Common myeloid progenitor, CD34-positive (primary cell): Measurements from ENCODE around the gene SHFL.

Experiments
- CTCF ChIA-PET: fragments of 350-600 bp; sonication (Branson Sonifier 250); formaldehyde crosslinking; loops from one replicate; lab custom pipeline; 2021; ENCODE audit warnings: antibody characterized with exemption; lab: Charles Lee
- POLR2A ChIA-PET: fragments of 350-600 bp; sonication (Branson Sonifier 250); formaldehyde crosslinking; loops from one replicate; lab custom pipeline; 2021; ENCODE audit warnings: antibody characterized with exemption; lab: Charles Lee
- DNase-seq, 3 donors: peaks; one replicate each; pipeline versions ENCODE4 v3.0.0 to v3.0.0-alpha.2; 2013
- H3K27ac ChIP-seq, 2 experiments: 1 replicate in 1 of 2; 2 replicates in 1 of 2; pipeline ENCODE4 v1.7.0; 2013; ENCODE audit warnings: inconsistent platforms in 2 of 2, low read length in 2 of 2, mild to moderate bottlenecking in 2 of 2, low read depth in 1 of 2, moderate library complexity in 1 of 2; ENCODE audit not compliant: severe bottlenecking in 2 of 2, insufficient read depth in 1 of 2, poor library complexity in 1 of 2
- H3K27me3 ChIP-seq, 5 experiments: replicated peaks in 2 of 5; 1 replicate in 3 of 5; 2 replicates in 2 of 5; pipeline versions ENCODE4 v1.6.1 to v1.7.0; 2013; ENCODE audit warnings: low read length in 4 of 5, mild to moderate bottlenecking in 2 of 5, moderate library complexity in 2 of 5, inconsistent platforms in 1 of 5; ENCODE audit not compliant: insufficient read depth in 5 of 5, control insufficient read depth in 4 of 5
- H3K36me3 ChIP-seq, 4 experiments: 1 replicate in 2 of 4; 2 replicates in 2 of 4; pipeline versions ENCODE4 v1.6.1 to v1.7.0; 2013; ENCODE audit warnings: low read length in 3 of 4, control low read depth in 1 of 4, mild to moderate bottlenecking in 1 of 4; ENCODE audit not compliant: control insufficient read depth in 4 of 4, insufficient read depth in 4 of 4
- H3K4me1 ChIP-seq, 4 experiments: 1 replicate in 3 of 4; 2 replicates in 1 of 4; pipeline versions ENCODE4 v1.6.1 to v1.7.1; 2013; ENCODE audit warnings: low read length in 3 of 4, mild to moderate bottlenecking in 3 of 4, control low read depth in 1 of 4, inconsistent platforms in 1 of 4, moderate library complexity in 1 of 4; ENCODE audit not compliant: control insufficient read depth in 4 of 4, insufficient read depth in 4 of 4; ENCODE audit errors: control extremely low read depth in 1 of 4
- H3K4me3 ChIP-seq, 7 experiments: 1 replicate in 4 of 7; 2 replicates in 3 of 7; pipeline versions ENCODE4 v1.5.1 to v1.7.0; 2013; ENCODE audit warnings: mild to moderate bottlenecking in 7 of 7, low read length in 6 of 7, moderate library complexity in 6 of 7, inconsistent platforms in 2 of 7, low read depth in 2 of 7, control low read depth in 1 of 7; ENCODE audit not compliant: insufficient read depth in 4 of 7, control insufficient read depth in 1 of 7; ENCODE audit errors: extremely low read depth in 1 of 7
- H3K9me3 ChIP-seq, 5 experiments: 1 replicate in 4 of 5; 2 replicates in 1 of 5; pipeline versions ENCODE4 v1.6.1 to v1.7.1; 2013; ENCODE audit warnings: low read length in 4 of 5, mild to moderate bottlenecking in 2 of 5, inconsistent platforms in 1 of 5, low read depth in 1 of 5, moderate library complexity in 1 of 5; ENCODE audit not compliant: control insufficient read depth in 4 of 5, insufficient read depth in 2 of 5; ENCODE audit errors: control extremely low read depth in 1 of 5
- WGBS: methylation state at CpG from one replicate; pipeline ENCODE4 v1.1.5; 2013; ENCODE audit not compliant: insufficient coverage; 5-methylcytosine and 5-hydroxymethylcytosine counted together

SHFL gene

GRCh38 chr19:10126213-10126639 lies 40.1 kb downstream of the SHFL start:
- peaks cover 0 to 28% (median 14%) of the 10 kb centered on the region in 4 experiments for H3K36me3 ChIP-seq
- POLR2A ChIA-PET = interaction anchor here (1.2 kb wide), 1 partner anchor 11 kb away, joined by 4 read pairs; no protein-coding TSS in a partner anchor
- CTCF ChIA-PET = interaction anchor here (0.6 to 1.3 kb wide), 3 partner anchors 12 to 241 kb away, joined by 3 to 5 read pairs (median 3); no protein-coding TSS in a partner anchor

GRCh38 chr19:10132905-10133304 lies 46.8 kb downstream of the SHFL start:
- no CpG with 5 or more reads among the region's 7 CpGs for WGBS
- no peak for DNase-seq
- Histone ChIP-seq H3K9me3 (no peaks in the 10 kb centered on the region), H3K27ac (no peak overlapping the region), H3K27me3 (no peaks in the 10 kb centered on the region), H3K4me3 (no peak overlapping the region), H3K4me1 (no peaks in the 10 kb centered on the region), H3K36me3 (peaks cover 2 to 77% (median 54%) of the 10 kb centered on the region in 4 experiments)
- ChIA-PET CTCF (interaction anchor here (1.1 to 2.5 kb wide), 2 partner anchors 10 to 25 kb away, joined by 3 to 7 read pairs; no protein-coding TSS in a partner anchor), POLR2A (interaction anchor here (0.6 kb wide), 1 partner anchor 36 kb away, joined by 4 read pairs; no protein-coding TSS in a partner anchor)

More at GRCh38 chr19:10126213-10126639, 40.1 kb downstream of the SHFL start:
- Histone ChIP-seq H3K9me3 (no peaks in the 10 kb centered on the region), H3K4me1 (peaks cover 0 to 22% (median 15%) of the 10 kb centered on the region in 4 experiments), H3K27me3 (no peaks in the 10 kb centered on the region), H3K4me3 (peak overlapping the region in 1 of 7 experiments; percentile 42), H3K27ac (peak overlapping the region in 1 of 2 experiments; percentile 54)
- no CpG with 5 or more reads among the region's 4 CpGs for WGBS
- peak; percentile 52 to 95 (median 89) for DNase-seq

GRCh38 chr19:10133596-10133995 lies 47.5 kb downstream of the SHFL start:
- ChIA-PET POLR2A (no interaction called here), CTCF (interaction anchor here (1.1 to 2.5 kb wide), 2 partner anchors 9 to 24 kb away, joined by 3 to 7 read pairs; no protein-coding TSS in a partner anchor)
- no peak overlapping the region for H3K27ac ChIP-seq
- no peak for DNase-seq
- no peaks in the 10 kb centered on the region for H3K9me3 ChIP-seq
- no peaks in the 10 kb centered on the region for H3K4me1 ChIP-seq
- 94% methylated on average over 10 of the region's 11 CpGs for WGBS
- no peaks in the 10 kb centered on the region for H3K27me3 ChIP-seq
- no peak overlapping the region for H3K4me3 ChIP-seq
- peaks cover 2 to 79% (median 59%) of the 10 kb centered on the region in 4 experiments for H3K36me3 ChIP-seq

- Histone ChIP-seq H3K4me3 (no peak overlapping the region), H3K27ac (no peak overlapping the region), H3K9me3 (no peaks in the 10 kb centered on the region), H3K4me1 (no peaks in the 10 kb centered on the region), H3K36me3 (peaks cover 2 to 81% (median 63%) of the 10 kb centered on the region in 4 experiments), H3K27me3 (no peaks in the 10 kb centered on the region)
- CTCF ChIA-PET = interaction anchor here (2.5 kb wide), 1 partner anchor 8 kb away, joined by 7 read pairs; no protein-coding TSS in a partner anchor
- no peak for DNase-seq
- 95% methylated on average over 5 of the region's 9 CpGs for WGBS
- POLR2A ChIA-PET = no interaction called here
Measured at GRCh38 chr19:10134040-10134439, 47.9 kb downstream of the SHFL start.

GRCh38 chr19:10135551-10136334 lies 49.6 kb downstream of the SHFL start:
- Histone ChIP-seq H3K9me3 (no peaks in the 10 kb centered on the region), H3K27me3 (no peaks in the 10 kb centered on the region), H3K27ac (no peak overlapping the region), H3K4me1 (no peaks in the 10 kb centered on the region), H3K36me3 (peaks cover 2 to 91% (median 65%) of the 10 kb centered on the region in 4 experiments), H3K4me3 (no peak overlapping the region)
- POLR2A ChIA-PET = interaction anchor here (0.6 kb wide), 1 partner anchor 7 kb away, joined by 3 read pairs; no protein-coding TSS in a partner anchor
- CTCF ChIA-PET = interaction anchor here (0.8 kb wide), 1 partner anchor 47 kb away, joined by 3 read pairs; no protein-coding TSS in a partner anchor
- DNase-seq = no peak
- WGBS = 98% methylated on average over 39 of the region's 39 CpGs

GRCh38 chr19:10136936-10137335 lies 50.8 kb downstream of the SHFL start:
- H3K27ac ChIP-seq = no peak overlapping the region
- 94% methylated on average over 14 of the region's 14 CpGs for WGBS
- CTCF ChIA-PET = no interaction called here
- POLR2A ChIA-PET = no interaction called here
- no peaks in the 10 kb centered on the region for H3K4me1 ChIP-seq
- H3K36me3 ChIP-seq = peaks cover 2 to 93% (median 68%) of the 10 kb centered on the region in 4 experiments
- no peaks in the 10 kb centered on the region for H3K9me3 ChIP-seq
- no peaks in the 10 kb centered on the region for H3K27me3 ChIP-seq
- H3K4me3 ChIP-seq = no peak overlapping the region
- DNase-seq = no peak
